OCI-LY1 (cell line): Measurements from ENCODE around the gene GXYLT2.

Experiments used
- H2AFZ ChIP-seq: fragments of 200-600 bp; sonication (generic), shearing (Covaris generic); 2 replicates; pipeline ENCODE4 v1.6.0; 2014; ENCODE audit warnings: antibody characterized with exemption, mild to moderate bottlenecking, low read length
- H3F3A ChIP-seq: fragments of 200-600 bp; sonication (generic), shearing (Covaris generic); 2 replicates; pipeline ENCODE4 v1.6.0; 2014; ENCODE audit warnings: mild to moderate bottlenecking, antibody characterized with exemption, low read length, moderate library complexity; ENCODE audit not compliant: insufficient read depth
- H3K27ac ChIP-seq: fragments of 200-600 bp; sonication (generic); 2 replicates; pipeline ENCODE4 v1.5.1; 2014; ENCODE audit warnings: low read length, mixed run types, mild to moderate bottlenecking, low read depth; ENCODE audit not compliant: poor library complexity, severe bottlenecking
- H3K27me3 ChIP-seq: fragments of 200-600 bp; sonication (generic); 2 replicates; pipeline ENCODE4 v1.6.0; 2014; ENCODE audit warnings: antibody characterized with exemption, mild to moderate bottlenecking, low read length, moderate library complexity; ENCODE audit not compliant: insufficient read depth
- H3K36me3 ChIP-seq: fragments of 200-600 bp; sonication (generic); 2 replicates; pipeline ENCODE4 v1.6.1; 2014; ENCODE audit warnings: mild to moderate bottlenecking, antibody characterized with exemption, low read length, moderate library complexity, mixed read lengths; ENCODE audit not compliant: insufficient read depth
- H3K4me1 ChIP-seq: fragments of 200-600 bp; sonication (generic); 2 replicates; pipeline ENCODE4 v1.5.1; 2014; ENCODE audit warnings: mild to moderate bottlenecking, low read length, moderate library complexity; ENCODE audit not compliant: insufficient read depth, severe bottlenecking
- H3K4me2 ChIP-seq: fragments of 200-600 bp; sonication (generic), shearing (Covaris generic); 2 replicates; pipeline ENCODE4 v1.6.1; 2014; ENCODE audit warnings: low read length
- H3K4me3 ChIP-seq: fragments of 200-600 bp; sonication (generic); 2 replicates; pipeline ENCODE4 v1.5.1; 2014; ENCODE audit warnings: low read length, low read depth, mild to moderate bottlenecking, mixed read lengths; ENCODE audit not compliant: poor library complexity, severe bottlenecking
- H3K79me2 ChIP-seq: fragments of 200-600 bp; shearing (Covaris generic); 2 replicates; pipeline ENCODE4 v1.6.1; 2016; ENCODE audit warnings: mixed run types, low read length, mixed read lengths; ENCODE audit not compliant: insufficient read depth
- H3K9ac ChIP-seq: fragments of 200-600 bp; sonication (generic), shearing (Covaris generic); 2 replicates; pipeline ENCODE4 v1.6.1; 2014; ENCODE audit warnings: mild to moderate bottlenecking, low read length, mixed read lengths
- H3K9me2 ChIP-seq: fragments of 200-600 bp; sonication (generic), shearing (Covaris generic); 2 replicates; pipeline ENCODE4 v1.6.1; 2014; ENCODE audit warnings: low read depth, mild to moderate bottlenecking, low read length, mixed read lengths
- H3K9me3 ChIP-seq: fragments of 200-600 bp; shearing (Covaris generic); 2 replicates; pipeline ENCODE4 v1.6.1; 2014; ENCODE audit warnings: low read length, mixed read lengths
- H4K20me1 ChIP-seq: fragments of 200-600 bp; sonication (generic), shearing (Covaris generic); 2 replicates; pipeline ENCODE4 v1.6.0; 2016; ENCODE audit warnings: mild to moderate bottlenecking, low read length; ENCODE audit not compliant: insufficient read depth
- EZH2 ChIP-seq: fragments of 200-600 bp; sonication (generic), shearing (Covaris generic); IDR thresholded peaks from 2 replicates; pipeline ENCODE4 v1.8.0; 2017; ENCODE audit warnings: borderline replicate concordance, mixed run types, mild to moderate bottlenecking, antibody characterized with exemption, low read length, moderate library complexity, mixed read lengths
- TF ChIP-seq, protein P1 (sequence below): fragments of 200-600 bp; sonication (generic), shearing (Covaris generic); IDR thresholded peaks from 2 replicates; pipeline ENCODE4 v1.5.1; 2017; ENCODE audit warnings: mild to moderate bottlenecking, antibody characterized with exemption, low read length, moderate library complexity, mixed read lengths

Gene GXYLT2

GRCh38 chr3:72848703-72849081 is 39.2 kb upstream of the GXYLT2 start:
- Histone ChIP-seq H3K27me3 (no peaks in the 10 kb centered on the region), H3K27ac (peak overlapping the region; percentile 27), H3K4me3 (peak overlapping the region; percentile 97), H3K9ac (peak overlapping the region; percentile 27; the same call in 1 of the 2 replicates), H3K9me3 (no peaks in the 10 kb centered on the region), H3K4me1 (peaks cover 34% of the 10 kb centered on the region), H4K20me1 (no peaks in the 10 kb centered on the region), H3K9me2 (no peaks in the 10 kb centered on the region), H3K36me3 (no peaks in the 10 kb centered on the region), H3K4me2 (peak overlapping the region; percentile 83), H2AFZ (no peak overlapping the region), H3K79me2 (peaks cover 27% of the 10 kb centered on the region), H3F3A (no peaks in the 10 kb centered on the region)
- TF ChIP-seq, protein P1, sequence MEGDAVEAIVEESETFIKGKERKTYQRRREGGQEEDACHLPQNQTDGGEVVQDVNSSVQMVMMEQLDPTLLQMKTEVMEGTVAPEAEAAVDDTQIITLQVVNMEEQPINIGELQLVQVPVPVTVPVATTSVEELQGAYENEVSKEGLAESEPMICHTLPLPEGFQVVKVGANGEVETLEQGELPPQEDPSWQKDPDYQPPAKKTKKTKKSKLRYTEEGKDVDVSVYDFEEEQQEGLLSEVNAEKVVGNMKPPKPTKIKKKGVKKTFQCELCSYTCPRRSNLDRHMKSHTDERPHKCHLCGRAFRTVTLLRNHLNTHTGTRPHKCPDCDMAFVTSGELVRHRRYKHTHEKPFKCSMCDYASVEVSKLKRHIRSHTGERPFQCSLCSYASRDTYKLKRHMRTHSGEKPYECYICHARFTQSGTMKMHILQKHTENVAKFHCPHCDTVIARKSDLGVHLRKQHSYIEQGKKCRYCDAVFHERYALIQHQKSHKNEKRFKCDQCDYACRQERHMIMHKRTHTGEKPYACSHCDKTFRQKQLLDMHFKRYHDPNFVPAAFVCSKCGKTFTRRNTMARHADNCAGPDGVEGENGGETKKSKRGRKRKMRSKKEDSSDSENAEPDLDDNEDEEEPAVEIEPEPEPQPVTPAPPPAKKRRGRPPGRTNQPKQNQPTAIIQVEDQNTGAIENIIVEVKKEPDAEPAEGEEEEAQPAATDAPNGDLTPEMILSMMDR, result no peak

DNA sequence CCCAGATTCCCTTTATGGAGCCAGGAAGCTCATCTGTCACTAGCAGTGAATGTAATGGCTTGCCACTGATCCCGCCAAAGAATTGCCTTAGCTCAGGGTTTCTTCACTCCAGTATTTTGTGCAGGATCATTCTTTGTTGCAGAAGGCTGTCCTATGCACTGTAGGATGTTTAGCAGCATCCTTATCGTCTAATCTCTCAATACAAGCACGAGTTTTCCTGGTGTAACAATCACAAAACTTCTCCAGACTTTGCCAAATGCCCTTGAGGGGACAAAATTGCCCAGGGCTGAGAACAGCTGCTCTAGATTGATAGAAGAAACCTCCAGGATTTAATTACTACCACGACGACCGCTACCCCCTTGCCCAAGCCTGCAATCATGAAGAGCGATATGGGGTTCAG is 32.8 kb upstream of the GXYLT2 start:
- no peaks in the 10 kb centered on the region for H3F3A ChIP-seq
- no peak overlapping the region for H3K4me3 ChIP-seq
- H3K27ac ChIP-seq, result no peak overlapping the region
- H3K9me3 ChIP-seq, result no peaks in the 10 kb centered on the region
- TF ChIP-seq EZH2, result no peak
- TF ChIP-seq, protein P1, result no peak
- no peaks in the 10 kb centered on the region for H4K20me1 ChIP-seq
- H3K4me2 ChIP-seq, result no peak overlapping the region
- H3K9ac ChIP-seq, result no peak overlapping the region
- H3K9me2 ChIP-seq, result no peaks in the 10 kb centered on the region
- H3K36me3 ChIP-seq, result no peaks in the 10 kb centered on the region
- H3K4me1 ChIP-seq, result no peaks in the 10 kb centered on the region
- H3K27me3 ChIP-seq, result peaks cover 5% of the 10 kb centered on the region; the same call in 1 of the 2 replicates
- H3K79me2 ChIP-seq, result no peaks in the 10 kb centered on the region
- H2AFZ ChIP-seq, result no peak overlapping the region

DNA sequence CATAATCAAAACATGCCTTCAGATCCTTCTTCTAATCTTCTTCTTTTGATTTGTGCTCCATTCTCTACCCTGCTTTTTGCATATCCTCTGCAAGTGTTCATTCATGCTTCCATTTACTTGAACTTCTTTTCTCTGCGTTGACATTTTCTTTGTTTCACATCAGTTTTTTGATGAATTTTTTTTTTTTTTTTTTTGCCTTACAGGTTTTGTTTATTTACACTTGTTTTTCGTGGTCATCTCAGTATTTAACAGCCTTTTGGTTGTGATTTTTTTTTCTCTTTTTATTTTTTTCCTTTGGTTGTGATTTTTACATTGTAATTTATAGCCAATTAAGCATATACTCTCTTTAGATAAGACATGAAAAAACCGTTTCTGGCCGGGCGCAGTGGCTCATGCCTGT is 27.8 kb upstream of the GXYLT2 start:
- Histone ChIP-seq H3K4me2 (no peak overlapping the region), H3K9ac (no peak overlapping the region), H3K9me2 (no peaks in the 10 kb centered on the region), H3K4me1 (no peaks in the 10 kb centered on the region), H3K79me2 (no peaks in the 10 kb centered on the region), H3K9me3 (no peaks in the 10 kb centered on the region), H2AFZ (no peak overlapping the region), H3K4me3 (no peak overlapping the region), H3K27me3 (no peaks in the 10 kb centered on the region), H3K36me3 (no peaks in the 10 kb centered on the region), H4K20me1 (no peaks in the 10 kb centered on the region), H3K27ac (no peak overlapping the region), H3F3A (no peaks in the 10 kb centered on the region)
- TF ChIP-seq EZH2, result no peak
- TF ChIP-seq, protein P1, result no peak
